Fibroblast of pulmonary artery (primary cell): Measurements from ENCODE around the gene ALDH3A2.

Source experiments
- DNase-seq: peaks from one replicate; pipeline ENCODE4 v3.0.0-alpha.2; 2010; ENCODE audit warnings: low read depth
- H3K4me3 ChIP-seq: replicated peaks from 2 replicates; pipeline ENCODE4 v1.5.1; 2011; ENCODE audit warnings: low read depth, mild to moderate bottlenecking, control low read depth, low read length, moderate library complexity
- TF ChIP-seq, protein P1 (sequence below): IDR thresholded peaks from 2 replicates; pipeline ENCODE4 v1.5.1; 2011; ENCODE audit warnings: mild to moderate bottlenecking, control low read depth, low read length, inconsistent platforms; ENCODE audit errors: missing control alignments

Gene ALDH3A2

DNA sequence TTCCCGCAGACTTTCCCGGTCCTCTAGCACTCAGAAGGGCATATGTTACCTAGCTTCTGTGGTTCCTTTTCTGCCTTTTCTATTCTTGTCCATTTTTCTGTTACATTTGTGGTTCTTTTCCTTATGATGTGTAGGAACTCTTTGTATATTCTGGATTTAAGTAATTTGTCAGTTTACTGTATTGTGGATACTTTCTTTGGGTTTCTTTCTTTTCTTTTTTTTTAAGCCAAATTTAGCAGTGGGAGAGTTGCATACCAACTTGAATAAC lies 657 bp downstream of the ALDH3A2 start:
- TF ChIP-seq, protein P1, sequence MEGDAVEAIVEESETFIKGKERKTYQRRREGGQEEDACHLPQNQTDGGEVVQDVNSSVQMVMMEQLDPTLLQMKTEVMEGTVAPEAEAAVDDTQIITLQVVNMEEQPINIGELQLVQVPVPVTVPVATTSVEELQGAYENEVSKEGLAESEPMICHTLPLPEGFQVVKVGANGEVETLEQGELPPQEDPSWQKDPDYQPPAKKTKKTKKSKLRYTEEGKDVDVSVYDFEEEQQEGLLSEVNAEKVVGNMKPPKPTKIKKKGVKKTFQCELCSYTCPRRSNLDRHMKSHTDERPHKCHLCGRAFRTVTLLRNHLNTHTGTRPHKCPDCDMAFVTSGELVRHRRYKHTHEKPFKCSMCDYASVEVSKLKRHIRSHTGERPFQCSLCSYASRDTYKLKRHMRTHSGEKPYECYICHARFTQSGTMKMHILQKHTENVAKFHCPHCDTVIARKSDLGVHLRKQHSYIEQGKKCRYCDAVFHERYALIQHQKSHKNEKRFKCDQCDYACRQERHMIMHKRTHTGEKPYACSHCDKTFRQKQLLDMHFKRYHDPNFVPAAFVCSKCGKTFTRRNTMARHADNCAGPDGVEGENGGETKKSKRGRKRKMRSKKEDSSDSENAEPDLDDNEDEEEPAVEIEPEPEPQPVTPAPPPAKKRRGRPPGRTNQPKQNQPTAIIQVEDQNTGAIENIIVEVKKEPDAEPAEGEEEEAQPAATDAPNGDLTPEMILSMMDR, result no peak
- peak overlapping the region; percentile 85 for H3K4me3 ChIP-seq
- DNase-seq, result no peak

DNA sequence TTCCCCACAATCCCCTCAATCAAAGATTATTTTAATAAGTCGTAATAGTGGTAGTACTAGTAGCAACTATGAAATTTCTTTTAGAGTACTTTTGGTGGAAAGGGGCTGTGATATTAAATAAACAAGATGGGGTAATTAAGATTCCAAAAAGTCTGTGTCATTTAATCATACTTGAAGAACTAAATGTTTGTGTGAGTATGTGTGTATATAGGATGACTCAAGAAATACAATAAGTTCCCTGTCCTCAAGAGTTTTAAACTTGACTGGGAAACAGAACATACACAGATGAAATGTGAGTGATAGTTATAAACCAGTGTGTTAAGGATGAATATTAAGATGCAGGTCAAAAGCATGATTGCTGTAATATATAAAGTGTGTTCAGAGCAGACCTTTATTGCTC lies 2.3 kb downstream of the ALDH3A2 start:
- H3K4me3 ChIP-seq, result no peak overlapping the region
- TF ChIP-seq, protein P1, result no peak
- DNase-seq, result no peak

DNA sequence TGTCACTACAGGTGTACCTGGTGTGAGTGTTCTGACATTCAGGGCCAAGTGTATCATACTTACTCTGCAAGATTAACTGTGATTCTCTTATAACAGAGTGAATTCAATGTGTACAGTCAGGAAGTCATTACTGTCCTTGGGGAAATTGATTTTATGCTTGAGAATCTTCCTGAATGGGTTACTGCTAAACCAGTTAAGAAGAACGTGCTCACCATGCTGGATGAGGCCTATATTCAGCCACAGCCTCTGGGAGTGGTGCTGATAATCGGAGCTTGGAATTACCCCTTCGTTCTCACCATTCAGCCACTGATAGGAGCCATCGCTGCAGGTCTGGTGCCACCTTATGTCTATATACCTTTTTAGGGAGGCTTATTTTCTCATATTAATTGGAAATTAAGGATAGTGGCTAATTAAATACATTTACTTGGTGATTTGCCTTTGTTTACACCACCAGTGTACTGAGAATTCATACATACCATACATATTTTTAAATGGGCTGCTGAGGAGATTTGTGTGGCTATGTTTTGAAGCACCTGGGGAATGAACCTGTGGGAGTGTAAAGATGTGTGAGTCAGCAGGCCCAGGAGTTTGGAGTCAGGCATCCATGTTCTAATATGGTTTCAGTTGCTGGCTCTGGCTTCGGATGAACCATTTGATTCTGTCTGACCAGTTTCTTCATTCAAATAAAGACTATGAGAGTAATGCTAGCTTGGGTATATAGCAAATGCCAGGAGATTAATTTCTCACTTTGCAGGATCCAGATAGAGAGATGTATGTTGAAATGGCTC lies 3.1 kb downstream of the ALDH3A2 start:
- TF ChIP-seq, protein P1, result no peak
- no peak overlapping the region for H3K4me3 ChIP-seq
- no peak for DNase-seq

DNA sequence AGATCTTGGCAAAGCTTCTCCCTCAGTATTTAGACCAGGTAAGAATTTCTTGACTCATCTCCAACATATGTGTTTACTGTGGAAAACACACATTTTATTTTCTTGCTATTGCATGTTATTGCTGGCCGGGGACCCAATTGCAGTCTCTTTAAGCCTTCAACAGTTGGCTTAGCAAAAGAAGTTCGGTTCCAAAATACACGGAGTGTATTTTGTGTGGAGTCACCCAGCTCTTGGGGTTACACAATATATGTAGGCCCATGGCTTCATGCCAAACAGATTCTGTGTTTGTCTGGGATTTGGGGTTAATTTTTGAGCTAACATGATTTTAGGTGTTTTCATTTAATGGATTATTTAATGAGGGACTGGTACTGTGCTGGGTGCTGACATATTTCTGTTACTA lies 4.0 kb downstream of the ALDH3A2 start:
- DNase-seq, result peak; percentile 43
- H3K4me3 ChIP-seq, result no peak overlapping the region
- TF ChIP-seq, protein P1, result no peak

DNA sequence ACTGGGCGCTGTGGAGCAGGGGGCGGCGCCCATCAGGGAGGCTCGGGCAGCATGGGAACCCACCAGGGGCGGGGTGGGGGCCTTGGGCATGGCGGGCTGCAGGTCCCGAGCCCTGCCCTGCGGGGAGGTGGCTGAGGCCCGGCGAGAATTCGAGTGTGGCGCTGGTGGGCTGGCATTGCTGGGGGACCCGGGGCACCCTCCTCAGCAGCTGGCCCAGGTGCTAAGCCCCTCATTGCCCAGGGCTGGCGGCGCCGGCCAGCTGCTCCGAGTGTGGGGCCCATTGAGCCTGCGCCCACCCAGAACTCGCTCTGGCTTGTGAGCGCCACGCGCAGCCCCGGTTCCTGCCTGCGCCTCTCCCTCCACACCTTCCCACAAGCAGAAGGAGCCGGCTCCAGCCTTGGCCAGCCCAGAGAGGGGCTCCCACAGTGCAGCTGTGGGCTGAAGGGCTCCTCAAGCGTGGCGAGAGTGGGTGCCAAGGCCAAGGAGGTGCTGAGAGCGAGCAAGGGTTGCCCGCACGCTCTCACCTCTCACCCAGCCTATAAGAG lies 5.9 kb downstream of the ALDH3A2 start:
- no peak overlapping the region for H3K4me3 ChIP-seq
- TF ChIP-seq, protein P1, result no peak
- DNase-seq, result no peak

DNA sequence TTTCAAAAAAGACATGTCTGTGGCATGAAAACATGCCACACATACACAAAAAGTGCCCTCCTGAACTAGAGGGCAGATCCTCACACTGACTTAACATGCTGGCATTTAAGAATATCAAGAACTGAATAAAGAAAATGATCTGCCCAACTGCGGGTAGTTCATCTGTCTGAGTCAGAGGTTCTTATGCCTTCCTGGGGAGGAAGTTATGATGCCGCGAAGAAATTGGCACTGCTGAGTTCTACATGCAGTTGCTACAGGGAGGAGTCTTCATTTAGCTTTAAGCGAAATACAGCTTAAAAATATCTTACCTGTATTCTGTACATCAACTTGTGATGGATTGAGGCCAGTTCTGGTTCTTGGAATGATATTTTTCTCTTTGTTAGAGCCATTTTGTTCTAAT lies 6.3 kb downstream of the ALDH3A2 start:
- no peak overlapping the region for H3K4me3 ChIP-seq
- TF ChIP-seq, protein P1, result no peak
- no peak for DNase-seq

DNA sequence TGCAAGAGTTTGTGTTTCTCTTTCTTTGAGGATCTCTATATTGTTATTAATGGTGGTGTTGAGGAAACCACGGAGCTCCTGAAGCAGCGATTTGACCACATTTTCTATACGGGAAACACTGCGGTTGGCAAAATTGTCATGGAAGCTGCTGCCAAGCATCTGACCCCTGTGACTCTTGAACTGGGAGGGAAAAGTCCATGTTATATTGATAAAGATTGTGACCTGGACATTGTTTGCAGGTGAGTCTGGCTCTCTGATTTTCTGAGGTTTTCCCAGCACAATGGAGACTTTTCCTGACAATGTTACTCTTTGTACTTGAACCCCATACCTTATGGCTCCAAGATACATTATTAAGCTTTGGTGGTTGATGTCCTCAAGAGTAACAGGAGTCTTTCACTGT lies 7.8 kb downstream of the ALDH3A2 start:
- DNase-seq, result no peak
- H3K4me3 ChIP-seq, result no peak overlapping the region
- TF ChIP-seq, protein P1, result no peak
